HL-60 (cell line): ENCODE results near the gene RIPK3.

ENCODE experiments used
- DNase-seq, 2 experiments: peaks; one replicate each; pipeline ENCODE4 v3.0.0-alpha.2; 2010 to 2020; ENCODE audit warnings: low read depth in 1 of 2, low spot score in 1 of 2
- H3K27ac ChIP-seq: fragments of 250-450 bp; sonication (Bioruptor Pico); replicated peaks from 2 replicates; pipeline ENCODE4 v1.5.1; 2020; ENCODE audit warnings: mild to moderate bottlenecking, moderate library complexity
- H3K27me3 ChIP-seq: fragments of 250-450 bp; sonication (Bioruptor Pico); 2 replicates; pipeline ENCODE4 v1.5.1; 2021; ENCODE audit warnings: mild to moderate bottlenecking, moderate library complexity; ENCODE audit not compliant: insufficient read depth, poor library complexity, severe bottlenecking
- H3K4me3 ChIP-seq: replicated peaks from 2 replicates; pipeline ENCODE4 v1.5.1; 2011; ENCODE audit warnings: mild to moderate bottlenecking, control low read depth, low read length; ENCODE audit not compliant: insufficient read depth
- CTCF ChIP-seq: IDR thresholded peaks from one replicate; pipeline ENCODE4 v1.5.1; 2011; ENCODE audit warnings: low read length, control low read depth, inconsistent platforms; ENCODE audit not compliant: insufficient read depth
- GABPA ChIP-seq: IDR thresholded peaks from 2 replicates; pipeline ENCODE4 v1.6.1; 2012; ENCODE audit warnings: low read depth
- POLR2AphosphoS5 ChIP-seq: IDR thresholded peaks from 2 replicates; pipeline ENCODE4 v1.6.1; 2012; ENCODE audit warnings: low read depth
- REST ChIP-seq: IDR thresholded peaks from 2 replicates; pipeline ENCODE4 v1.6.1; 2012; ENCODE audit warnings: low read depth; ENCODE audit not compliant: insufficient replicate concordance
- SPI1 ChIP-seq: IDR thresholded peaks from 2 replicates; pipeline ENCODE4 v1.6.1; 2012; ENCODE audit warnings: low read depth, mild to moderate bottlenecking, borderline replicate concordance

Gene RIPK3

GRCh38 chr14:24362241-24362960 is 22.6 kb upstream of the RIPK3 start:
- no peak for DNase-seq
- no peak for TF ChIP-seq POLR2AphosphoS5
- no peak for TF ChIP-seq SPI1
- no peak for TF ChIP-seq GABPA
- TF ChIP-seq CTCF = no peak
- no peak for TF ChIP-seq REST
- Histone ChIP-seq H3K27ac (no peak overlapping the region), H3K4me3 (no peak overlapping the region), H3K27me3 (peaks cover 17% of the 10 kb centered on the region)

- DNase-seq = no peak
- Histone ChIP-seq H3K27ac (no peak overlapping the region), H3K27me3 (peaks cover 8% of the 10 kb centered on the region), H3K4me3 (no peak overlapping the region)
- TF ChIP-seq GABPA (no peak), CTCF (no peak), REST (no peak), SPI1 (no peak), POLR2AphosphoS5 (no peak)
Measured at GRCh38 chr14:24361326-24361725, 21.5 kb upstream of the RIPK3 start.

- Histone ChIP-seq H3K27ac (no peak overlapping the region), H3K4me3 (no peak overlapping the region), H3K27me3 (no peaks in the 10 kb centered on the region)
- TF ChIP-seq GABPA (no peak), SPI1 (no peak), POLR2AphosphoS5 (no peak), CTCF (no peak), REST (no peak)
- DNase-seq = no peak
Measured at GRCh38 chr14:24360281-24360680, 20.5 kb upstream of the RIPK3 start.
